Measurements from ENCODE around the gene KLHL30. TPM values are rescaled to one million over a fixed set of nuclear protein-coding genes. Genes with fewer than 3 reads are reported as not detected.

The KLHL30 gene
- total RNA-seq, 1 experiment from 2014 or later = 0.61 TPM

DNA sequence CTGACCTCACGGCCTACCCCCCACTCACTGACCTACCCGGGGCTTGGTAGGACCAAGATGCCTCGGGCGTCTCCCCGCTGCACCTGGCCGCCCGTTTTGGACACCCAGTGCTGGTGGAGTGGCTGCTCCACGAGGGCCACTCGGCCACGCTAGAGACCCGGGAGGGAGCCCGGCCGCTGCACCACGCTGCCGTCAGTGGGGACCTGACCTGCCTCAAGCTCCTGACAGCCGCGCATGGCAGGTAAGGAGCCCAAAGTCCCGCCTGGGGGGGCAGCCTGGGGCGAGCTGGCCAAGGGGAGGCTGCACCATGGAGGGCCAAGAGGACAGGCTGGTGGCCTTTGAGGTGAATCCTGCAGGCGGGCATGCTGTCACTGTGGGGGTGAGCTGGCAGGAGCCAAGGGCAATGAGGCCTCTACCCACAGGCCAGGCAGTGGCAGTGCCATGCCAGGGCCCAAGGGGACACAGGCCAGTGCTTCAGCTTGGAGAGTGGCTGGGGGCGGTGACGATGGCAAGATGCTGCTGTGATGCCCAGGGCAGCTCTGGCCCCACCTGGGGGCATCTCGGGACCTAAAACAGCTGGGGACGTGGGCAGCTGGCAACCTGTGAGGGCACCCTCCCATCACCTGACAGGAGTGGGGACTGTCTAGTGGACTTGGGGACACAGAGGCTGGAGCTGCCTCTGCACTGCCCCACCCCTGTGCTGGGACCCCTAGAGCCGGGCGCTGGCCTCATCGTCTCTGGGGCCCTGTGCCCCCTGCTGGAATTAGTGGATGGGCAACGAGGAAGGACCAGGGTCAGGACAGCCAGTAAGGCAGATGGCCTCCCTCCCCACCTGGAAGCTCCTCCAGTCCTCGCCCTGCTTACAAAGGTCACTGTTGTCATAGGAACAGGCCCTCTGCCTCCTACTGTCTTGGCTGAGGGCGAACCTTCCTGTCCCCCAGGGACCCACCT lies 36.3 kb upstream of the KLHL30 start:
- no peak for TF ChIP-seq POLR2AphosphoS5 (IDR thresholded peaks at IDR 0.05; ENCODE audit: low read depth, low read length)
- TF ChIP-seq, protein P1, sequence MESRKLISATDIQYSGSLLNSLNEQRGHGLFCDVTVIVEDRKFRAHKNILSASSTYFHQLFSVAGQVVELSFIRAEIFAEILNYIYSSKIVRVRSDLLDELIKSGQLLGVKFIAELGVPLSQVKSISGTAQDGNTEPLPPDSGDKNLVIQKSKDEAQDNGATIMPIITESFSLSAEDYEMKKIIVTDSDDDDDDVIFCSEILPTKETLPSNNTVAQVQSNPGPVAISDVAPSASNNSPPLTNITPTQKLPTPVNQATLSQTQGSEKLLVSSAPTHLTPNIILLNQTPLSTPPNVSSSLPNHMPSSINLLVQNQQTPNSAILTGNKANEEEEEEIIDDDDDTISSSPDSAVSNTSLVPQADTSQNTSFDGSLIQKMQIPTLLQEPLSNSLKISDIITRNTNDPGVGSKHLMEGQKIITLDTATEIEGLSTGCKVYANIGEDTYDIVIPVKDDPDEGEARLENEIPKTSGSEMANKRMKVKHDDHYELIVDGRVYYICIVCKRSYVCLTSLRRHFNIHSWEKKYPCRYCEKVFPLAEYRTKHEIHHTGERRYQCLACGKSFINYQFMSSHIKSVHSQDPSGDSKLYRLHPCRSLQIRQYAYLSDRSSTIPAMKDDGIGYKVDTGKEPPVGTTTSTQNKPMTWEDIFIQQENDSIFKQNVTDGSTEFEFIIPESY (IDR thresholded peaks at IDR 0.05; ENCODE audit: extremely low read depth, insufficient replicate concordance, low read length) = no peak
- TF ChIP-seq, protein P2, sequence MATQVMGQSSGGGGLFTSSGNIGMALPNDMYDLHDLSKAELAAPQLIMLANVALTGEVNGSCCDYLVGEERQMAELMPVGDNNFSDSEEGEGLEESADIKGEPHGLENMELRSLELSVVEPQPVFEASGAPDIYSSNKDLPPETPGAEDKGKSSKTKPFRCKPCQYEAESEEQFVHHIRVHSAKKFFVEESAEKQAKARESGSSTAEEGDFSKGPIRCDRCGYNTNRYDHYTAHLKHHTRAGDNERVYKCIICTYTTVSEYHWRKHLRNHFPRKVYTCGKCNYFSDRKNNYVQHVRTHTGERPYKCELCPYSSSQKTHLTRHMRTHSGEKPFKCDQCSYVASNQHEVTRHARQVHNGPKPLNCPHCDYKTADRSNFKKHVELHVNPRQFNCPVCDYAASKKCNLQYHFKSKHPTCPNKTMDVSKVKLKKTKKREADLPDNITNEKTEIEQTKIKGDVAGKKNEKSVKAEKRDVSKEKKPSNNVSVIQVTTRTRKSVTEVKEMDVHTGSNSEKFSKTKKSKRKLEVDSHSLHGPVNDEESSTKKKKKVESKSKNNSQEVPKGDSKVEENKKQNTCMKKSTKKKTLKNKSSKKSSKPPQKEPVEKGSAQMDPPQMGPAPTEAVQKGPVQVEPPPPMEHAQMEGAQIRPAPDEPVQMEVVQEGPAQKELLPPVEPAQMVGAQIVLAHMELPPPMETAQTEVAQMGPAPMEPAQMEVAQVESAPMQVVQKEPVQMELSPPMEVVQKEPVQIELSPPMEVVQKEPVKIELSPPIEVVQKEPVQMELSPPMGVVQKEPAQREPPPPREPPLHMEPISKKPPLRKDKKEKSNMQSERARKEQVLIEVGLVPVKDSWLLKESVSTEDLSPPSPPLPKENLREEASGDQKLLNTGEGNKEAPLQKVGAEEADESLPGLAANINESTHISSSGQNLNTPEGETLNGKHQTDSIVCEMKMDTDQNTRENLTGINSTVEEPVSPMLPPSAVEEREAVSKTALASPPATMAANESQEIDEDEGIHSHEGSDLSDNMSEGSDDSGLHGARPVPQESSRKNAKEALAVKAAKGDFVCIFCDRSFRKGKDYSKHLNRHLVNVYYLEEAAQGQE (IDR thresholded peaks at IDR 0.05; ENCODE audit: low read depth) = no peak
- TF ChIP-seq EZH2phosphoT487 (IDR thresholded peaks at IDR 0.05; ENCODE audit: borderline replicate concordance) = no peak
- intact Hi-C loops (cut with micrococcal nuclease) = no loop called here

More for the DNA sequence above, 36.3 kb upstream of the KLHL30 start:
- H3K9me3 ChIP-seq (ENCODE audit: control insufficient read depth in 1 of 2, insufficient read depth in 1 of 2, low read depth in 1 of 2, low read length in 2 of 2) = no peaks in the 10 kb centered on the region
- ChIA-PET CTCF (no interaction called here), POLR2A (no interaction called here), RAD21 (ENCODE audit: low non-redundant PET in 1 of 2, low total read pairs in 2 of 2, uncharacterized antibody in 2 of 2, unreplicated experiment in 2 of 2) (no interaction called here)
- no peaks in the 10 kb centered on the region for H3K27me3 ChIP-seq (ENCODE audit: insufficient read depth, low read length)
- no TSS peak for BruUV-seq (replicated peaks)
- no peaks in the 10 kb centered on the region for H3K9me2 ChIP-seq (ENCODE audit: insufficient read depth)
- no peak for ATAC-seq
- H4K20me1 ChIP-seq (ENCODE audit: insufficient read depth) = no peaks in the 10 kb centered on the region
- H2AFZ ChIP-seq (ENCODE audit: low read depth, low read length, poor library complexity, severe bottlenecking) = no peak overlapping the region
- no peak overlapping the region for H3K4me3 ChIP-seq (replicated peaks in 1 of 2; ENCODE audit: low read depth in 1 of 2, low read length in 2 of 2)
- no peak for DNase-seq (ENCODE audit: low read depth, low spot score)
- H3K9ac ChIP-seq (ENCODE audit: low read length) = no peak overlapping the region
- no peaks in the 10 kb centered on the region for H3K79me2 ChIP-seq (ENCODE audit: insufficient read depth, low read length)
- no peak overlapping the region for H3K27ac ChIP-seq (ENCODE audit: low read depth, low read length)
- no peaks in the 10 kb centered on the region for H3K36me3 ChIP-seq (ENCODE audit: control insufficient read depth in 1 of 2, insufficient read depth in 2 of 2, low read length in 2 of 2)
- peaks cover 6 to 15% of the 10 kb centered on the region in 2 experiments; a peak in 3 of 4 replicates for H3K4me1 ChIP-seq (ENCODE audit: control insufficient read depth in 1 of 2, insufficient read depth in 2 of 2, low read length in 2 of 2)
- no peak overlapping the region for H3K4me2 ChIP-seq (ENCODE audit: low read length)
